Measurements from ENCODE around the gene SORBS1. TPM values are rescaled to one million over a fixed set of nuclear protein-coding genes. Genes with fewer than 3 reads are reported as not detected.

The SORBS1 gene
- polyA plus RNA-seq, 4 donors: 30.8 to 46.7 (median 31.8) TPM

DNA sequence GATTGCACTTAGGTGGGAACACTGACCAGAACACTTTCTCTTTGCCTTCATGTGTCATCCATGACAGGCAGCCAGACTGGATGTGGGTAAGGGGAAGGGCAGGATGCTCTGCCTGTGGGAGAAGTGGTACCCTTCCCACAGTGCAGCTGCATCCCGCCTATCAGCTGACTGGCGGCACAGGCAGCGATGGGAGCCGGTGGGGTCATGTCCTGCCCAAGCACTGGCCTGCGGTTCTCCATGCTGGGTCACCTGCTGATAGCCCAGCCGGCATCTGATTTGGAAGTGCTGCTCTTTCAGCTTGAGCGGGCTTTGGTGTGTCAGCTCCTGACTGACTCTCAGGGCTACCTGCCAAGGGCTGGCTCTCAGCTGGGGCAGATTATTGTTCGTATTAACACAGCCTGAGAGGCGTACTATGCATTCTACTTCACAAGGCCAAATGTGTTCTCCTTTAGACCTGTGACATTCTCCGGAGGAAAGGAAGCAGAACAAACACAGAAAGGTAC is 165.2 kb downstream of the SORBS1 start:
- no peak for DNase-seq (ENCODE audit: low read depth in 4 of 4, low spot score in 3 of 4)

DNA sequence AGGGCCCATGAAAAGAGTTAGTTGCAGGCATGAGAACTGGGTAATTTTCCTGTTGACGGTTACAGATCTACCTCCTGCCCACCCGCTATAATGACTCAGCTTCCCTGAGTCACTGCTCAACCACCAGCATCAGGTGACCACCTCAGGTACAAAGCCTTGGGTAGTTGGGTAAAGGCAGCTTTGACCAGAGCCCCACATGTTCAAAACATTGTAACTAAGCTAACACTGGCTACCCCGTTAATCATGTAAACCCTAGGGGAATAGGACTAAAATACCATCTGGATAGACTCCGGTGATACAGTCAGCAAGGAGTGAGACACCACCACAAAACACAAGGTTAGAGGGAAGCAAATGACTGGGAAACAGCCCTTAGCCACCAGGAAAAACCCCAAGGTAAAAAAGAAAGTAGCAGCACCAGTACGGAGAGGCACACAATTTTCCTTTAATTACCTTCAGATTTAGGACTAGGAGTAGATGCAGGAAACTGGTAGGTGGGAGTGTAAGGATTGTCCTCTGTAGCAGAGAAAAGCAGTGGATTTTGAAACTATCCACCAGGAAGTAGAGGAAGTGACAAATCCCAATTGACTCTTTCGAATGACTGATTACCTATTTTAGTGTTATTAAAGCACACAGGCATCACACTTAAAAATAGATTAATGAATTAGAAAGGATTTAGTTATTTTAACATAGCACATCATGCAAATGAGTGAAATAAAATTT is 166.8 kb downstream of the SORBS1 start:
- DNase-seq (ENCODE audit: low read depth in 4 of 4, low spot score in 3 of 4): no peak

DNA sequence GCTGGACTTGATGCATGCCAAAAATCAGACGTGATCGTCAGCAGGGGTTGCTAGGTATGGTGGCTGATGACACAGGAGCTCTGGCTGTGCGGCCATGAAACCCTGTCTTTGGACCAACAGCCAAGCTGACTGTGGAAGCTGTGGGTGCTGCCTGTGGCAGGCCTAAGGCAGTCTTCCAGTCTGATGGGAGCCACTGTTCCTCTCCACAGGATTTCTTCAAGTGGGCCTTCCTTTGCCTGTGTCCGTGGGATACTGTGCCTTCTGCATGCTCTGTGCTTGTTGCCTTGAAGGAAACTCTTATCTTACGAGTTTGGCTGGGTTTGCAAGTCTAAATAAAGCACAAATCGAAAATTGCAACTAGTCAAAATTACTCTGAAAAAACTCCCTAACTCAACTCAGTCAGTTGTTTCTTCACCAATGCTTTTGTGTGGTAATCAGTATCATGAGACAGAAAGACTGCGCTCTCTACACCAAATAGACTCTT is 168.4 kb downstream of the SORBS1 start:
- no peak for DNase-seq (ENCODE audit: low read depth in 4 of 4, low spot score in 3 of 4)

DNA sequence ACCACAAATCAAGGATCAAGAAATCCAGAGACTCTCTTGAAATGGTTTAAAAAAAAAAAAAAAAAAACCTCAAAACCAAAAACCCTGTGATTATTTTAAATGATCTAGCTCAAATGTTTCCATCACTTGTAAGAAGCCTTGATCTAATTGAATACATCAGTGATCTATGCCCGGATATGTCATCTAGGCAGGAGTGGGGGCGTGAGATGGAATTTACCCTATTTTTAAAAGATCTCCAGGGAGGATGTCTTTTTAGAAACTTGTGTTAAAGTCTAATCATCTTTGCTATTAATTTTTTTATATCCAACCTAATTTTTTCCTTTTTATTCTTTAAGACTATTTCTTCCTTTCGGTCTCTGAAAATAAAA is 169.0 kb downstream of the SORBS1 start:
- no peak for DNase-seq (ENCODE audit: low read depth in 4 of 4, low spot score in 3 of 4)

DNA sequence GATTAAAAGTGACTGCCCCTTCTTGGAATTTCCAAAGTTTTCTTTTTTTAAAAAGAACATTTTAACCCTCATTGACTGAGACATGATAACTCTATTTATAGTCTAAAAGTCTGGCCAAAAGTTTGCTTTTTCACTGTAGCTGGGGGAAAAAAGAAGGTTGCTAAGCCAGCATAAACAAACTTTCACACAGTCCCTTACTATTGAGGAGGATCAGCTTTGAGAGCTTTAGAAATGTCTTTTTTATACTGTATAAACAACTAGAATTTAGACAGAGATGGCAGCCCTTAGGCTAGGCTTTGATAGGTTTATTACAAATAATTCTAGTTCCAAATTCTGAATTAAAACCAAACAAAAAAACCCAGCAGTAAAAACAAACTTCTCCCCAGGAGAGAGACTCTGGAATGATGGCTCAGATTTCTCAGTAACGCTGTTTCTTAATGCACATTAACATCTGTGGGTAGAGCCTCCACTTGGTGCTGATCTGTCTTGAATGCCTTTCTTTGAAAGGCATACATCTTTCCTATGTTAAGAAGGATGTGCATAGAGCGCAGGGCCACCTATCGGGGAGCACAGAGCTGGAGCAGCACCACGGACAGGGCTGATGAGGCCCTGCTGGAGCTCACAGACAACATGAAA is 169.5 kb downstream of the SORBS1 start:
- DNase-seq (ENCODE audit: low read depth in 4 of 4, low spot score in 3 of 4): peak in 3 of 4 donors; percentile 37 to 62 (median 38)

DNA sequence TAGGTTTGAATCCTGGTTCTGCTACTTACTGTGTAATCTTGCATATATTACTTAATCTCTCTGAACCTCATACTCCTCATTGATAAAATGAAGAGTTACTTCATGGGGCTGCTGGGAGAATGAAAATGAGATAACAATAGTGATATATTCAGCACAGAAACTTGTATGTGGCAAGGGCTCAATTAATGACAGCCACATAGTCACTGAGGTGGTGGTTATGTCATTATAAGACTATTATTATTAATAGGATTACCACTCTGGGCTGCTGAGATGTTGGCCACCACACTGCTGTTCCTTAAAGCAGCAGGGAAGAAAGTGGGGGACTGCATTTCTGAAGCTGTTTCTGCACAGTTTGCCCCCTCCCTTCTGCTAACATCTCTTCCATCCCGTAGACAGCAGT is 170.0 kb downstream of the SORBS1 start:
- DNase-seq (ENCODE audit: low read depth in 4 of 4, low spot score in 3 of 4): no peak

DNA sequence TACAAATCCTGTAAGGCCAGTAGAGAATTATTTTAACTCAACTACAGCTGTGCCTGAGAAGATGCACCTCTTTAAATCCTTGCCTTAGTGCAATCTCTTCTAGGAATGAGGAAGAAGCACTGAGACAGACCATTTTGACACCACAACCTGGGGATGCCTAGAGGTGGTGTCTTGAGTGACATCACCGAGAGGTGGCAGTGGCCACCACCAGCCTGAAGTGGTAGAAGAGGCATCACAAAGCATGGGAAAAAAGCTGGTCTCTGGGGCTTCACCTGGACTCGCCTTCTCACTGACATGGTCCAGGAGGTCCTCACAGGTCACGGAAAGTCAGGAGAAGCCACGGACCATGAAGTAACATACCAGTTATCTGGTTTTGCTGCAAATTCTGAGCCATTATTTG is 171.2 kb downstream of the SORBS1 start:
- no peak for DNase-seq (ENCODE audit: low read depth in 4 of 4, low spot score in 3 of 4)

DNA sequence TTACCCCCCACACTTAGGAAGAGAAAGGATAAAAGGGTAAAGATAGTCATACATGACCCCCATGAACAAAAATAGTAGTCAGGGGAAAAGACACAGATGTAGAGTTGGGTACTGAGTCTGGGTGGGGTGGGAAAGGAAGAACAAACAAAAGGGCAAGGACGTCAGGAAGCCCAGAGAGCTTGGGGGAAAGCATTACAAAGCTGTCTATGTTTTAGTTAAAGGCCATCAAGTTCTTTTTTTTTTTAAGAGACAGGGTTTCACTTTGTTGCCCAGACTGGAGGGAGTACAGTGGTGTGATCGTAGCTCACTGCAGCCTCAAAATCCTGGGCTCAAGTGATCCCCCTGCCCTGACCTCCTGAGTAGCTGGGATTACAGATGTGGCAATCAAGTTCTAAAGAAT is 172.0 kb downstream of the SORBS1 start:
- no peak for DNase-seq (ENCODE audit: low read depth in 4 of 4, low spot score in 3 of 4)

DNA sequence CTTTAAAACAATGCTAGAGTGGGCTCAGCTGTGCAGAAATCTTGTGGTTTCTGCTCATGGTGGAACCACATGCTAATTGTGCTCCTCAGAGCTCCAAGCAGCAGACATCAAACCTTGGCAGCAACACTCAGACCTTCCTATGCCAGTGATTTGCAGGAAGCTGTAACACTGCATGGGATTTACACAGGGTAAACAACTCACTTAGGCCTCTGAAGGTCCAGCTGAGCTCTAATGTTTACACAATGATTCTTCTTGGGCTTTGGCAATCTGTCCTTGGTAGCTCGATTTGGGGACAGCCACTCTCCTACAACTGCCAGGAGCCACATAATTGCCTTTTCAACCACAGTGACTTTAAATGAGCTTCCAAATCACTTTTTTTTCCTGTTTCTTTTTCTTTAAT is 172.6 kb downstream of the SORBS1 start:
- DNase-seq (ENCODE audit: low read depth in 4 of 4, low spot score in 3 of 4): no peak

DNA sequence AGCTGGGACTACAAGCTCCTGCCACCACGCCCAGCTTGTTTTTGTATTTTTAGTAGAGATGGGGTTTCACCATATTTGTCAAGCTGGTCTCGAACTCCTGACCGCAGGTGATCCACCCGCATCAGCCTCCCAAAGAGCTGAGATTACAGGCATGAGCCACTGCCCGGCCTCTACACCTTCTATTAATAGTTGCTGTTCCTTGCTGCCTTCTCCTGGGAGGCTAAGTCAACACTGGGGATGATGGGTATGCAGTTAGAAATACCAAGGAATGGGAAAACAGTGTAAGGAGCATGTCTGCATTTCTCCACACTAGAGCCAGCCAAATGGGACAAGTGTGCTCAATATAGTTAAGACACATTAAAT is 173.1 kb downstream of the SORBS1 start:
- no peak for DNase-seq (ENCODE audit: low read depth in 4 of 4, low spot score in 3 of 4)

DNA sequence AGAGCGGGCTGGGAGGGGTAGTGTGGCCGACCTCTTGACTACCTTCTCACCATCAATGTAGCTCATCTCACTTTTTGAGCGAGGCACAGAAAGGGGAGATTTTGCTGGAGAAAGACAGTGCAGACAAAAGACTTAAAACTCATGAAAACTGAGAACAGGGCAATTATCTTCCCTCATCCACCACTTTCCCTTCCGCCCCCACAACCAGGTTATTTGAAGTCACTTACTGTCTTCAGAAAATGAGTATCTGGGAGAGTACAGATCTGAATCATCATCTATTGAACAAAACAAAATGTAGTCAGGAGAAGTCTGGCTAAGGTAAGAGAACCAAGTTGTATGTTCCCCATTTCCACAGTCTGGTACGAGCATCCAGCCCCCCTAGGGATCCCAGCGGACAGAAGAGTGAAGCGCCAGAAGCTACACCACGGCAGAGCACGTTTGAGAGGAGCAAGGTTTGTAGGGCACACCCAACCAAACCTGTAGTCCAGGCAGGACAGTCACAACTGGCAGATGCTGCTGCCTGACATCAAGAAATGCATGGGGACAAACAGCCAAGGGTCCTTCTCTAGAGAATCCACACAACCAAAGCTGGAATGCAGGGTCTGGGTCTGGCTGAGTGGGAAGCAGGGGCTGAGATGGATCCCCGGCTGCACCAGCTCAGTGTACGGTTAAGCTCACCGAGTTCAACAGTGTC is 177.0 kb downstream of the SORBS1 start:
- DNase-seq (ENCODE audit: low read depth in 4 of 4, low spot score in 3 of 4): no peak

DNA sequence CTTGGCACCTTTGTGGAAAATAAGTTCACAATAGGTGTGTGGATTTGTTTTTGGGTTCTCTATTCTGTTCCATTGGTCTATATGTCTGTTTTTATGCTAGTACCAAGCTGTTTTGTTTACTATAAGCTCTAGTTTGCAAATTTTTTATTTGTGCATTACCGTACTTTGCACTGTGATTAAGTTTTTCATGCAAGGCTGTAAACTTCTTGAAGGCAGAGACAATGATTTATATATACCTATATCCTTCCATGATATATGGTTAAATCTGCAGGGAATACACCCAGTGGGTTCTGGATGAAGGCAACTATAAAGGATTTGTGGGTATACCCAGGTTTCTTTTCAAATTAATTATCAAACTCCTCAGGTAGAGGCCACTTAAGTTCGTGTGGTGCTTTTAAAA is 178.6 kb downstream of the SORBS1 start:
- DNase-seq (ENCODE audit: low read depth in 4 of 4, low spot score in 3 of 4): no peak

DNA sequence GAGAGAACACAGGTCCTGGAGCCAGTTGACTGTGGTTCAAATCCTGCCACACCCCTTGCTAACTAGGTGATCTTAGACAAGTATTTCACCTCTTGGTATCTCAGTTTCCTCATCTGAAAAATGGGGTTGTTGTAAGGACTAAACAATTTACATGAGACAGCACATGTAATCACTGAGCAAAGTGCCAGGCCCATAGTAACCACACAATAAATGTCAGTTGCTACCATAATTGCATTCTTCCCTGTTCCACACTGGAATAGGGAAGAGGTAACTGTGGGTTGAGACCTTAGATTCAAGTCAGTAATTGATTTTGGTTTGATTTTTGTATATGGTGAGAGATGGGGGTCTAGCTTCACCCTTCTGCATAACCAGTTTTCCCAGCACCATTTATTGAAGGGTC is 179.0 kb downstream of the SORBS1 start:
- DNase-seq (ENCODE audit: low read depth in 4 of 4, low spot score in 3 of 4): no peak

DNA sequence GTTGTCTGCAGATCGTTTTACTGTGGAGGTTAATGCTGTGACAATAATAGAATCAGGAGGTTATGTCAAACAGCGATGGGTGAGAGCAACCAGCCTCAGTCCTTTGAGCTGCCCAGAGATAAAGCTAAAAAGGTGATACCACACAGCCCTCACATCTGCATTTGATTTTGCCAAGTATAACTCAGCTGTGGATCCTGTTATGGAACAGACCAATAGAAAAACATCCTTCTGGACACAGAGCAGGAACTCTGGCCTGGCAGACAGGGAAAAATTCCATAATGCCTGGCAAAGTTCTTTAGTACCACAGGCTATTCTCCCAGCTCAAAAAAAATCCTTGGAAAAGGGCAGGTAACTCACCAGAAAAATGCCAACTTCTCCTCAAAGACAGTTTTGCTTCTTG is 183.2 kb downstream of the SORBS1 start:
- DNase-seq (ENCODE audit: low read depth in 4 of 4, low spot score in 3 of 4): no peak

DNA sequence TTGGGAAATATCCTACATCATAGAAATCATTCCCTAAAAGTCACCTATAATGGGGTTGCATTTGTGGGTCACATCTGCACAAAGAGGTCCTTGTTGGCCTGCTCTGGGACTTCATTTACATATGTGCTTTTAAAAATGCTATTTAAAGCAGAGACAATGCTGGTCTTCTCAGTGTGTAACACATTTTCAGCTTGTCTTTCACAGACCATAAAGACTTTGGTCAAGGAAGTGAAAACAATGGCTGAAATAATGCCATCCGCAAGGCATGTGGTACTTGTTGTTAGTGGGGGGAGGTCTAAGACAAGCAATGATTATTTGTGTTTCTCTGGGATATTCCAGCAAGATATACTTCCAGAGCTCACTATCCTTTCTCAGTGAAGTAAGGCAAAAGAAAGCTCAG is 185.8 kb downstream of the SORBS1 start:
- no peak for DNase-seq (ENCODE audit: low read depth in 4 of 4, low spot score in 3 of 4)

DNA sequence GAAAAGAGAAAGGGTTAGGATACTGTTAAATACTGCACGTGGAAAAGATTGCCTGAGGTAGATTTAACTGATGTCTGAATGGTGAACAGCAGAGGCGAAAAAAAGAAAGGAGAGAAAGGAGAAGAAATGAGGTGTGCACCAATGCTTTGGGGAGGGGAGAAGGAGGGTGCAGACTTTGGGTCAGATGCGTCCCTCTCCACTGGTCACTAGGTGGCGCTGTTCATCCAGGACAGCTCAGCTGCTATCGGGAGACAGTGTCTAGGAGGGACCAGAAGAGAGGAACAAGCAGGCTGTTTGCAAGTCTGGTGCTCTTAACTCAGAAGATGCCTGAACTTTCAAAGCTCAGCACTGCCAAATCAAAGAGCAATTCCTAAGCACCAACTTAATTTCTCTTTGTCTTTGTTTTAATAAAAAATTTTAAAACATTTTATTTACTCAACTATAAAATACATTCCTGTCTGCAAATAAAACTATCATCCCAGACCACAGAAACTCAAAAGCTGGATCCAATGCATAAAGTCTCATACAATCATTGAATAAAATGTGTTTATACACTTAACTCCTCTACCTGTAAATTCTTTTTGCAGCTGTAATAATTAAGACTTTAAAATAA is 186.5 kb downstream of the SORBS1 start:
- peak in 3 of 4 donors; percentile 49 to 56 (median 52) for DNase-seq (ENCODE audit: low read depth in 4 of 4, low spot score in 3 of 4)

DNA sequence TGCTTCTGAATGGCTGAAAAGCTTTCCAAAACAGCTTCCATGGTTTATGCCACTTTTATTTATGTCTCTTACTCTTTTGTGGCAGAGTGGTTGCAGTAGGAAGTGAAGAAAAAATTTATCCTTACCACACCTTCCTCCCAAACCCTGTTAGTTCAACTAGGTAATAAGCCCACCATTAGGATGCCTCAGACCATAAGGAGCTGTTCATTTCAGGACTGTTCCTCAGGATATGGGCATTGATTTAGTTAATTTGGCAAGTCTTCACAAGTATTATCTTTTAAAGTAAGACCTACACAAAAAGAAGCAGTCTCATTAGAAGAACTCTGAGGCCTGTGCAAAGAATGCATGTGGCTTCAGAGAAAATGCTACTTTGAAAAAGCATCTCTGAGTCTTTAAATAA is 187.5 kb downstream of the SORBS1 start:
- DNase-seq (ENCODE audit: low read depth in 4 of 4, low spot score in 3 of 4): no peak

DNA sequence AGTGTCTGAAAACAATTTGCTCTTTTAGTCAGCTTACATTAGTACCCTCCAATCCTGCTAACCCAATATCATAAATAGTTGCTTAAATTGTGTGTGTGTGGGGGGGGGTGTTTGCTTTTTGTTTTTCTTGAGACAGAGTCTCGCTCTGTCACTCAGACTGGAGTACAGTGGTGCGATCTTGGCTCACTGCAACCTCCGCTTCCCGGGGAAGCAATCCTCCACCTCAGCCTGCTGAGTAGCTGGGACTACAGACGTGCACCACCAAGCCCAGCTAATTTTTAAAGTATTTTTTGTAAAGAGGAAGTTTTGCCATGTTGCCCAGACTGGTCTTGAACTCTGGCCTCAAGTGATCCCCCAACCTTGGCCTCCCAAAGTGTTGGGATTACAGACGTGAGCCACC is 196.8 kb downstream of the SORBS1 start:
- no peak for DNase-seq (ENCODE audit: low read depth in 4 of 4, low spot score in 3 of 4)

DNA sequence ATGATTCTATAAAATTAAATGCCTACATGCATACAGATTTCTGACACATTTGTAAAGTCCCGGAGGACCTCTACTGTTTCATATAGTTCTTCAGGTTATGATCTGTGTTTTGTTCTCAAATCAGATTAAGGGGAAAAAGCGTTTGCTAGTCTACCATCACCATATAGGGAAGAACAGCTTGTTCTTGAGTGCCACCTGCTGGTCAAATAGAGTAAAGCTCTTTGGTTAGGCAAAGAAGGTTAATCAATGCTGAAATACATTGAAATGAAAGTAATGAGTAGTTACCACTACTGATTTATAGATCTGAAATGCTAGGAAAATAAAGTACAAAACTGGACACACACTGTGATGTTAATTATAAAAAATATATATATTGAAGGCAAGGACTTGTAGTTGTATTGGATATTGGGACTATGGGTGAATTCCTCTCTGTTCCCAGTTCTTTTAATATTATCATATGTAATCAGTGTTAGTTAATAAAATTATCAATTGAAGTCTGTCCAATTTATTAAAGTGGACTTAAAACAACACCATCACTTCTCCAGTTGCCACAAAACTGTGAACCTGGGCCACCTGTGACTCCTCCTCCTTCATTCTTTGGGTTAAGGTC is 197.8 kb downstream of the SORBS1 start:
- peak; percentile 28 to 55 (median 35) for DNase-seq (ENCODE audit: low read depth in 4 of 4, low spot score in 3 of 4)

DNA sequence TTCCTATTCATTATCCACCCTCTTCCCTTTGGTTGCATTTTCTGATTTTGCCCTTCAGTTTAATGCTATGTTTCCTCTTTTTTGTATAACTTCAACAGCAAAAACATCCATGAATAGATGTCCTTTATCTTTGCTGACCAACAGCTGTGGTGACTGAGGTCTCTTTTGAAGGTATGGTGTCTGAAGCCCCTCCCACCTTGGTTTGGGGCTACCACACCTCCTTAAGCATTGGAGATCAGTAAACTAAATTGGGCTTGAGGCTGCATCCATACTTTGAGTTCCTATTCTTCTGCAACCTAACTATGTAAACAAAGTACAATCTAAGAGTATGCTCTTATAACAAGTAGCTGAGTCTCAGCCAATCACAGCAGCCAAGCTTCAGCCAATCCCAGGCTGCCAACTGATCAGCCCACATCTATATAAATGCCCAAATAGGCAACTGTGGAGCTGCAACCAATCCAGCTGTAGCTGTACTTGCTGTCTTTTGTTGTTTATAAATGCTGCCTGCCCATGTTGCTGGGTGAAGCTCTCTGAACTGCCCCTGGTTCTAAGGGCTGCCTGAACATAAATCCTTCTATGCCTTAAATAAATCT is 201.0 kb downstream of the SORBS1 start:
- DNase-seq (ENCODE audit: low read depth in 4 of 4, low spot score in 3 of 4): no peak

DNA sequence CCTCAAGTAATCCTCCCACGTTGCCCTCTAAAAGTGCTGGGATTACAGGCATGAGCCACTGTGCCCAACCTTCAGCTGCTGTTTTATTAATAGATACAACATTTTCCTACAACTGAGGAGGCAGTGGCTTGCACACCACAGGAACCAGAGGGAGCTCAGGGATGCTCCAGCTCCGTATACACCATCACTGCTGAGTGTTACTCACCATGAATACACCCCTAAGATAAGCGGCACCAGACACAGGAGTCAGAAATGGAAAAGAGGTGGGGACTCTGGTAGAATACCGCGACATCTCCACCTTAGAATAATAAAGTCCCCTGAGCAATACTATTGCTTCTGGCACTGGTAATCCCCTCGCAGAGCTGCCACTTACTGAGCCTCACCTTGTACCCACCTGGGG is 201.7 kb downstream of the SORBS1 start:
- no peak for DNase-seq (ENCODE audit: low read depth in 4 of 4, low spot score in 3 of 4)

Measured in left renal pelvis (tissue), 4 donors.